ENCODE results near the gene TTLL9. TPM values are rescaled to one million over a fixed set of nuclear protein-coding genes. Genes with fewer than 3 reads are reported as not detected.

TTLL9 gene
- polyA plus RNA-seq, 1 donor (not counting 4 experiments of a cell fraction or from before 2014, with no cell fraction given), result not detected

DNA sequence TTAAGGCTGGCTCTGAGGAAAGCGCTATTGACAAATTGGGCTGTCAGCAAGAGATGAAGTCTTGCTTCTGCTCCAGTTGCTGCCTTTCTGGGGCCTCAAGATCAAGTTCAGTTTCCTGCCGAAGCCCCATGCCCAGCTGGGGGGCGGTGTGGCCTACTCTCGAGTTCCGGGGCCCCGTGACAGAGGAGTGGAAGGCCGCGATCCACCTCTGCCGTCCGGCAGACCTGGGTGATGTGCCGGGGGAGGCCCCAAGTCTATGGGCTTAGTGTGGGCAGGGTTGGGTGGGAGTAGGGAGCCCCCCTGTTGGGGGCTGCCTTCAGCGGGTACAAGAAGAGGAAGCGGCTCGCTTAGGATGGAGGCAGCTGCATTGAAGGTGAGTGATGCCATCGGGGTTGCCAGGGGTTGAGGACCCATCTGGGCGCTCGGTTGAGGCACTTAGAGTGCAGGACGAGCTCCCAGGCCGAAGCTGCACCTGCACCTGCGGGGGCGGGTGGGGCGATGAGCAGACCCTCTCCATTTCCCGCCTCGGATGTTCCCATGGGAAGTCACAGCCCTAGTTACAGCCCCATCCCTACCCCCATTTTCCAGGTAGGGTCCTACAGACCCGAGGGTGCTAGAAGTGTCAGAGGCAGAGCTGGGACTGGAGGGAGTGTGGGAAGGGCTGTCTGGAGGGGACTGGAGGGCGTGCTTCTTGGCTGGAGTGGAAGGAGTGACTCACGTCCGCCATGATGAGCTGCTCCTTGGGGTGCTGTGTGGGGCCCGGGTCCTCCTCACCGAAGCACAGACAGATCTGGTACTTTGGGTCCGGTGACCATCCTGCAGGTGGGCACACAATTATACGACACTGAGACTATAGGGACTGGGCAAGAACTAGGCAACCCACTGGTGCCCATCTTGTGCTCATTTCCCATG, 22.1 kb upstream of the TTLL9 start:
- Histone ChIP-seq H3K79me2 (ENCODE audit: control insufficient read depth, insufficient read depth, low read length) (no peaks in the 10 kb centered on the region), H3K27ac (ENCODE audit: control insufficient read depth, insufficient read depth, low read length) (no peak overlapping the region), H3K27me3 (ENCODE audit: control insufficient read depth, extremely low read depth, insufficient read depth, low read length) (peaks cover 32% of the 10 kb centered on the region), H2AFZ (ENCODE audit: control insufficient read depth, low read length) (no peak overlapping the region), H3K4me1 (ENCODE audit: control insufficient read depth, extremely low read depth, insufficient read depth, low read length) (no peaks in the 10 kb centered on the region), H3K4me3 (ENCODE audit: control insufficient read depth in 2 of 3, extremely low read depth in 1 of 3, insufficient read depth in 2 of 3, low read depth in 1 of 3, low read length in 3 of 3) (no peak overlapping the region), H3K9ac (ENCODE audit: control insufficient read depth, extremely low read depth, insufficient read depth, low read length) (no peak overlapping the region), H3K36me3 (ENCODE audit: control insufficient read depth in 2 of 2, extremely low read depth in 1 of 2, insufficient read depth in 2 of 2, low read length in 2 of 2) (no peaks in the 10 kb centered on the region), H4K20me1 (ENCODE audit: control insufficient read depth, extremely low read depth, insufficient read depth, low read length) (no peaks in the 10 kb centered on the region), H3K4me2 (ENCODE audit: control insufficient read depth, extremely low read depth, insufficient read depth, low read depth, low read length) (no peak overlapping the region), H3K9me3 (ENCODE audit: control insufficient read depth, low read depth, low read length) (no peaks in the 10 kb centered on the region), H3K9me1 (ENCODE audit: control insufficient read depth, extremely low read depth, insufficient read depth, low read length) (no peaks in the 10 kb centered on the region)
- no peak for FAIRE-seq
- DNase-seq (ENCODE audit: low read depth, low spot score), result no peak
- dilution Hi-C loops (cut with MboI; ENCODE audit: extremely low pct_ligation_motif_present, low sequenced_read_pairs), result no loop called here
- TF ChIP-seq, protein P1, sequence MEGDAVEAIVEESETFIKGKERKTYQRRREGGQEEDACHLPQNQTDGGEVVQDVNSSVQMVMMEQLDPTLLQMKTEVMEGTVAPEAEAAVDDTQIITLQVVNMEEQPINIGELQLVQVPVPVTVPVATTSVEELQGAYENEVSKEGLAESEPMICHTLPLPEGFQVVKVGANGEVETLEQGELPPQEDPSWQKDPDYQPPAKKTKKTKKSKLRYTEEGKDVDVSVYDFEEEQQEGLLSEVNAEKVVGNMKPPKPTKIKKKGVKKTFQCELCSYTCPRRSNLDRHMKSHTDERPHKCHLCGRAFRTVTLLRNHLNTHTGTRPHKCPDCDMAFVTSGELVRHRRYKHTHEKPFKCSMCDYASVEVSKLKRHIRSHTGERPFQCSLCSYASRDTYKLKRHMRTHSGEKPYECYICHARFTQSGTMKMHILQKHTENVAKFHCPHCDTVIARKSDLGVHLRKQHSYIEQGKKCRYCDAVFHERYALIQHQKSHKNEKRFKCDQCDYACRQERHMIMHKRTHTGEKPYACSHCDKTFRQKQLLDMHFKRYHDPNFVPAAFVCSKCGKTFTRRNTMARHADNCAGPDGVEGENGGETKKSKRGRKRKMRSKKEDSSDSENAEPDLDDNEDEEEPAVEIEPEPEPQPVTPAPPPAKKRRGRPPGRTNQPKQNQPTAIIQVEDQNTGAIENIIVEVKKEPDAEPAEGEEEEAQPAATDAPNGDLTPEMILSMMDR (optimal IDR thresholded peaks at IDR 0.05 in 1 of 3, IDR thresholded peaks at IDR 0.05 in 1 of 3, conservative IDR thresholded peaks at IDR 0.05 in 1 of 3; ENCODE audit: extremely low read depth in 1 of 3, insufficient read depth in 2 of 3, low read length in 3 of 3), result no peak
- no peak for TF ChIP-seq EZH2 (IDR thresholded peaks at IDR 0.05; ENCODE audit: low read length)

DNA sequence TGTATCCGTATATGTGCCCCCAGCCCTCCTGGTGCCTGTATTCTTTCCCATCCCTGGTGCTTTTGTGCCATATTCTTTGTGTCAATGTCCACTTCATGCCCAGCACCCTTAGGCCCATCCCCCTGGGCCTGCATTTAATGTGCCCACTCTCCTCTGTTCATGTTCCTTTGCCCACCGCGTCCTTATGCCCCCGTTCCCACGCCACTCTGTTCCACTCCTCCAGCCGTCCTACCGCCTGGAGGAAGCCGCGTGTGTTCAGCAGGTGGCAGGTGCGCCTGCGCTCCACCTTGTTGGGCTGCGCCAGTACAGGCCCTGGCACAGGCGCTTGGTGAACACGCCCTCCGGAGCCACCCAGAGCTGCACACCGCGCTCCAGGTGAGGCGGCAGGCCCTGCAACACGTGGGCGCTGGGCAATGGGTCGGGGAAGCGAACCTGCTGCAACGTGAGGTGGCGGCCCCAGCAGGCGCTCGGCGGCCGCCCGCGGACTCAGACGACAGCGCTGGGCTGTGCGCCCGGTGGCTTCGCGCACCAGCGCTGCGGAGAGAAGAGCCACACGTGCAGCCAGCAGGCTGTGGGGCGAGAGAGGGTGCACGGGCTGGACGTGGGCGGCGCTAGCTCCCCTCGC, 21.0 kb upstream of the TTLL9 start:
- Histone ChIP-seq H3K4me3 (ENCODE audit: control insufficient read depth in 2 of 3, extremely low read depth in 1 of 3, insufficient read depth in 2 of 3, low read depth in 1 of 3, low read length in 3 of 3) (no peak overlapping the region), H3K9me3 (ENCODE audit: control insufficient read depth, low read depth, low read length) (no peaks in the 10 kb centered on the region), H3K9me1 (ENCODE audit: control insufficient read depth, extremely low read depth, insufficient read depth, low read length) (no peaks in the 10 kb centered on the region), H3K4me1 (ENCODE audit: control insufficient read depth, extremely low read depth, insufficient read depth, low read length) (no peaks in the 10 kb centered on the region), H3K9ac (ENCODE audit: control insufficient read depth, extremely low read depth, insufficient read depth, low read length) (no peak overlapping the region), H4K20me1 (ENCODE audit: control insufficient read depth, extremely low read depth, insufficient read depth, low read length) (no peaks in the 10 kb centered on the region), H2AFZ (ENCODE audit: control insufficient read depth, low read length) (peak overlapping the region; percentile 23), H3K27ac (ENCODE audit: control insufficient read depth, insufficient read depth, low read length) (no peak overlapping the region), H3K79me2 (ENCODE audit: control insufficient read depth, insufficient read depth, low read length) (no peaks in the 10 kb centered on the region), H3K36me3 (ENCODE audit: control insufficient read depth in 2 of 2, extremely low read depth in 1 of 2, insufficient read depth in 2 of 2, low read length in 2 of 2) (no peaks in the 10 kb centered on the region), H3K4me2 (ENCODE audit: control insufficient read depth, extremely low read depth, insufficient read depth, low read depth, low read length) (peak overlapping the region; percentile 38), H3K27me3 (ENCODE audit: control insufficient read depth, extremely low read depth, insufficient read depth, low read length) (peaks cover 26% of the 10 kb centered on the region)
- no peak for FAIRE-seq
- TF ChIP-seq, protein P1 (optimal IDR thresholded peaks at IDR 0.05 in 1 of 3, IDR thresholded peaks at IDR 0.05 in 1 of 3, conservative IDR thresholded peaks at IDR 0.05 in 1 of 3; ENCODE audit: extremely low read depth in 1 of 3, insufficient read depth in 2 of 3, low read length in 3 of 3), result no peak
- TF ChIP-seq EZH2 (IDR thresholded peaks at IDR 0.05; ENCODE audit: low read length), result no peak
- DNase-seq (ENCODE audit: low read depth, low spot score), result no peak
- dilution Hi-C loops (cut with MboI; ENCODE audit: extremely low pct_ligation_motif_present, low sequenced_read_pairs), result no loop called here
